ENCODE measurements around the gene AGRN. TPM values are rescaled to one million over a fixed set of nuclear protein-coding genes. Genes with fewer than 3 reads are reported as not detected.
"Not testable (repeated sequence)": the region's sequence is repeated elsewhere in the genome, so short reads cannot be mapped to it uniquely, and the experiment has no call there.

The AGRN gene
- total RNA-seq, 5 donors from 2014 or later (not counting 1 experiment from before 2014, with no cell fraction given), result 6.0 to 16.3 (median 9.9) TPM

GRCh38 chr1:988061-988460 is 31.9 kb upstream of the AGRN start:
- H3K27me3 Mint-ChIP-seq, result peaks cover 10 to 46% of the 10 kb centered on the region in 2 donors

DNA sequence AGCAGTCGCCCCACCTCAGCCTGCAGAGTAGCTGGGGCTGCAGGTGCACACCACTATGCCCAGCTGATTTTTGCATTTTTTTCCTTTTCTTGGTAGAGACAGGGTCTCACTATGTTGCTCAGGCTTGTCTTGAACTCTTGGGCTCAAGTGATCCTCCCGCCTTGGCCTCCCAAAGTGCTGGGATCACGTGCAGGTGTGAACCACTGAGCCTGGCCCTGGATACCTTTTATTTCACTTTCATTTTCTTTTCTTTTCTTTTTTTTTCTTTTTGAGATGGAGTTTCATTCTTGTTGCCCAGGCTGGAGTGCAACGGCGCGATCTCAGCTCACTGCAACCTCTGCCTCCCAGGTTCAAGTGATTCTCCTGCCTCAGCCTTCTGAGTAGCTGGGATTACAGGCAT is 28.6 kb upstream of the AGRN start:
- H3K4me3 ChIP-seq (ENCODE audit: control insufficient read depth in 1 of 2, extremely low read depth in 1 of 2, low read length in 1 of 2); DNase-seq; H3K27ac Mint-ChIP-seq; H3K27ac ChIP-seq (ENCODE audit: low read length); H3K36me3 Mint-ChIP-seq; H3K4me1 ChIP-seq (ENCODE audit: control insufficient read depth in 1 of 2, extremely low read depth in 1 of 2, insufficient read depth in 2 of 2, low read length in 2 of 2); H3K9me3 ChIP-seq; H3K36me3 ChIP-seq (ENCODE audit: control insufficient read depth in 2 of 2, extremely low read depth in 1 of 2, insufficient read depth in 1 of 2, low read length in 1 of 2); CTCF ChIA-PET; H3K4me3 Mint-ChIP-seq; H3K9me3 Mint-ChIP-seq; POLR2A ChIA-PET: not testable (repeated sequence)
- peaks cover 7 to 43% of the 10 kb centered on the region in 2 donors for H3K27me3 Mint-ChIP-seq
- H3K4me1 Mint-ChIP-seq, result peaks cover 3 to 12% (median 6%) of the 10 kb centered on the region in 3 donors
- WGBS (ENCODE audit: insufficient coverage), result 90% methylated on average over 1 of the region's 6 CpGs
- peaks cover 0 to 63% of the 10 kb centered on the region in 2 experiments for H3K27me3 ChIP-seq (replicated peaks in 1 of 2; ENCODE audit: control insufficient read depth in 2 of 2, extremely low read depth in 1 of 2, insufficient read depth in 2 of 2, low read length in 1 of 2)
- peak in 1 of 4 experiments; percentile 6 for ATAC-seq (replicated peaks in 1 of 4)

More at GRCh38 chr1:988061-988460, 31.9 kb upstream of the AGRN start:
- H3K4me3 Mint-ChIP-seq; H3K36me3 Mint-ChIP-seq; H3K36me3 ChIP-seq (ENCODE audit: control insufficient read depth in 2 of 2, extremely low read depth in 1 of 2, insufficient read depth in 1 of 2, low read length in 1 of 2); POLR2A ChIA-PET; H3K4me1 Mint-ChIP-seq; H3K27ac Mint-ChIP-seq; H3K27ac ChIP-seq (ENCODE audit: low read length); DNase-seq; H3K4me1 ChIP-seq (ENCODE audit: control insufficient read depth in 1 of 2, extremely low read depth in 1 of 2, insufficient read depth in 2 of 2, low read length in 2 of 2); CTCF ChIA-PET; H3K9me3 ChIP-seq; H3K4me3 ChIP-seq (ENCODE audit: control insufficient read depth in 1 of 2, extremely low read depth in 1 of 2, low read length in 1 of 2); H3K9me3 Mint-ChIP-seq; ATAC-seq (replicated peaks in 1 of 4): not testable (repeated sequence)
- H3K27me3 ChIP-seq (replicated peaks in 1 of 2; ENCODE audit: control insufficient read depth in 2 of 2, extremely low read depth in 1 of 2, insufficient read depth in 2 of 2, low read length in 1 of 2), result peaks cover 2 to 52% of the 10 kb centered on the region in 2 experiments
- WGBS (ENCODE audit: insufficient coverage), result 82% methylated on average over 2 of the region's 5 CpGs

DNA sequence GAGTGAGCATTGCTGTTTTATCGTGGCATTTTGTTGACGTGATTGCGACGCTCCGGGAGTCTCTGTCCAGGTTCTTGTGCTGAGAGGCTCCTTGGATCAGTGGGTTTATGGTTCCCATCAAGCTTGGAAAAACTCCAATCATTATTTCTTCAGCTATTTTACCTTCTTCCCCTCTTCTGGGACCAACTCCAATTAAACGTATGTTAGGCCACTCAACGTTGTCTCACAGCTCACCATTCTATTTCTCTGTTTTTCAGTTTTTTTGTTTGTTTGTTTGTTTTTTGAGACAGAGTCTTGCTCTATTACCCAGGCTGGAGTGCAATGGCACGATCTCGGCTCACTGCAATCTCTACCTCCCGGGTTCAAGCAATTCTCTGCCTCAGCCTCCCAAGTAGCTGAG is 28.0 kb upstream of the AGRN start:
- no peaks in the 10 kb centered on the region for H3K36me3 ChIP-seq (ENCODE audit: control insufficient read depth in 2 of 2, extremely low read depth in 1 of 2, insufficient read depth in 1 of 2, low read length in 1 of 2)
- ChIA-PET POLR2A (no interaction called here), CTCF (interaction anchor here in 1 of 2 donors (0.7 kb wide), 1 partner anchor 25 kb away, joined by 5 read pairs; the partner anchor contains the start of gene PLEKHN1)
- Mint-ChIP-seq H3K4me3 (no peak overlapping the region), H3K27ac (no peak overlapping the region), H3K4me1 (peaks cover 3 to 13% (median 7%) of the 10 kb centered on the region in 3 donors), H3K27me3 (peaks cover 7 to 42% of the 10 kb centered on the region in 2 donors), H3K36me3 (no peaks in the 10 kb centered on the region), H3K9me3 (peaks cover 0 to 7% (median 0%) of the 10 kb centered on the region in 3 donors)
- ATAC-seq (replicated peaks in 1 of 4), result no peak
- no peak overlapping the region for H3K4me3 ChIP-seq (ENCODE audit: control insufficient read depth in 1 of 2, extremely low read depth in 1 of 2, low read length in 1 of 2)
- no peak overlapping the region for H3K27ac ChIP-seq (ENCODE audit: low read length)
- peaks cover 0 to 12% of the 10 kb centered on the region in 2 experiments for H3K4me1 ChIP-seq (ENCODE audit: control insufficient read depth in 1 of 2, extremely low read depth in 1 of 2, insufficient read depth in 2 of 2, low read length in 2 of 2)
- H3K27me3 ChIP-seq (replicated peaks in 1 of 2; ENCODE audit: control insufficient read depth in 2 of 2, extremely low read depth in 1 of 2, insufficient read depth in 2 of 2, low read length in 1 of 2), result peaks cover 0 to 64% of the 10 kb centered on the region in 2 experiments
- WGBS (ENCODE audit: insufficient coverage), result 80% methylated on average over 1 of the region's 10 CpGs
- H3K9me3 ChIP-seq, result no peaks in the 10 kb centered on the region
- no peak for DNase-seq

DNA sequence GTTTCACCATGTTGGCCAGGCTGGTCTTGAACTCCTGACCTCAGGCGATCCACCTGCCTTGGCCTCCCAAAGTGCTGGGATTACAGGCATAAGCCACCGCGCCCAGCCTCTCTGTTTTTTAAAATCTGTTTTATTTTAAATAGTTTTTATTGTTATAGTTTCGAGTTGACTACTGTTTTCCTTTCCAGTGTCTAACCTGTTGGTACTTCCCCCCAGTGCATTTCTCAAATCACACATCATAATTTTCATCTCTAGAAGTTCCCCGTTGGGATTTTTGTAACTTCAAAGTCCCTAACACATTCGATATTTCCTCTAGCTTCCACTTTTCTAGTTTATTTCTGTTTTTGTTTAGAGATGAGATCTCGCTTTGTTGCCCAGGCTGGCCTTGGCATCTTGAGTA is 27.6 kb upstream of the AGRN start:
- ATAC-seq (replicated peaks in 1 of 4), result no peak
- Mint-ChIP-seq H3K36me3 (no peaks in the 10 kb centered on the region), H3K27ac (no peak overlapping the region), H3K4me3 (no peak overlapping the region), H3K27me3 (peaks cover 7 to 45% of the 10 kb centered on the region in 2 donors), H3K9me3 (peaks cover 0 to 7% (median 0%) of the 10 kb centered on the region in 3 donors), H3K4me1 (peaks cover 4 to 17% (median 9%) of the 10 kb centered on the region in 3 donors)
- Histone ChIP-seq H3K27me3 (replicated peaks in 1 of 2; ENCODE audit: control insufficient read depth in 2 of 2, extremely low read depth in 1 of 2, insufficient read depth in 2 of 2, low read length in 1 of 2) (peaks cover 0 to 69% of the 10 kb centered on the region in 2 experiments), H3K4me1 (ENCODE audit: control insufficient read depth in 1 of 2, extremely low read depth in 1 of 2, insufficient read depth in 2 of 2, low read length in 2 of 2) (peaks cover 0 to 16% of the 10 kb centered on the region in 2 experiments), H3K36me3 (ENCODE audit: control insufficient read depth in 2 of 2, extremely low read depth in 1 of 2, insufficient read depth in 1 of 2, low read length in 1 of 2) (no peaks in the 10 kb centered on the region), H3K4me3 (ENCODE audit: control insufficient read depth in 1 of 2, extremely low read depth in 1 of 2, low read length in 1 of 2) (no peak overlapping the region), H3K27ac (ENCODE audit: low read length) (no peak overlapping the region), H3K9me3 (no peaks in the 10 kb centered on the region)
- DNase-seq, result no peak
- CTCF ChIA-PET, result interaction anchor here in 1 of 2 donors (0.7 kb wide), 1 partner anchor 26 kb away, joined by 5 read pairs; the partner anchor contains the start of gene PLEKHN1
- POLR2A ChIA-PET, result no interaction called here
- WGBS (ENCODE audit: insufficient coverage), result no CpG with 5 or more reads among the region's 7 CpGs

GRCh38 chr1:993379-993995 is 26.4 kb upstream of the AGRN start:
- ATAC-seq (replicated peaks in 1 of 4), result no peak
- DNase-seq, result no peak
- ChIA-PET POLR2A (no interaction called here), CTCF (interaction anchor here in 1 of 2 donors (0.6 kb wide), 1 partner anchor 9 kb away, joined by 3 read pairs; no protein-coding TSS in a partner anchor)
- H3K36me3 ChIP-seq (ENCODE audit: control insufficient read depth in 2 of 2, extremely low read depth in 1 of 2, insufficient read depth in 1 of 2, low read length in 1 of 2), result no peaks in the 10 kb centered on the region
- Mint-ChIP-seq H3K4me3 (no peak overlapping the region), H3K9me3 (peaks cover 0 to 7% (median 0%) of the 10 kb centered on the region in 3 donors), H3K27me3 (peaks cover 7 to 43% of the 10 kb centered on the region in 2 donors), H3K27ac (no peak overlapping the region), H3K36me3 (no peaks in the 10 kb centered on the region), H3K4me1 (peaks cover 4 to 17% (median 9%) of the 10 kb centered on the region in 3 donors)
- no peak overlapping the region for H3K4me3 ChIP-seq (ENCODE audit: control insufficient read depth in 1 of 2, extremely low read depth in 1 of 2, low read length in 1 of 2)
- no peaks in the 10 kb centered on the region for H3K9me3 ChIP-seq
- WGBS (ENCODE audit: insufficient coverage), result 71% methylated on average over 8 of the region's 15 CpGs
- H3K4me1 ChIP-seq (ENCODE audit: control insufficient read depth in 1 of 2, extremely low read depth in 1 of 2, insufficient read depth in 2 of 2, low read length in 2 of 2), result peaks cover 0 to 22% of the 10 kb centered on the region in 2 experiments
- peaks cover 0 to 80% of the 10 kb centered on the region in 2 experiments for H3K27me3 ChIP-seq (replicated peaks in 1 of 2; ENCODE audit: control insufficient read depth in 2 of 2, extremely low read depth in 1 of 2, insufficient read depth in 2 of 2, low read length in 1 of 2)
- H3K27ac ChIP-seq (ENCODE audit: low read length), result no peak overlapping the region

DNA sequence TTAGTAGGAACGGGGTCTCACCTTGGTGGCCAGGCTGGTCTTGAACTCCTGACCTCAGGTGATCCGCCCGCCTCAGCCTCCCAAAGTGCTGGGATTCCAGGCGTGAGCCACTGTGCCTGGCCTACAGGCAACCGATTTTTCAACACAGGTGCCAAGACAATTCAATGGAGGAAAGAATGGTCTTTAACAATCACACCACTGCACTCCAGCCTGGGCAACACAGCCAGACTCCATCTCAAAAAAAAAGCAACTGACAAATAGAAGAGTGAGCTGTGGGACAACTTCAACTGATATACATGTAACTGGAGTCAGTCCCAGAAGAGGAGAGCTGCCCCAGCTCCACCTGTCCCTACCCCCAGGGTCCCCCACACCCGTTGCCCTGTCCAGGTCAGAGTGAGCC is 25.4 kb upstream of the AGRN start:
- H3K27ac Mint-ChIP-seq; H3K36me3 ChIP-seq (ENCODE audit: control insufficient read depth in 2 of 2, extremely low read depth in 1 of 2, insufficient read depth in 1 of 2, low read length in 1 of 2); ATAC-seq (replicated peaks in 1 of 4); DNase-seq; H3K9me3 ChIP-seq; H3K36me3 Mint-ChIP-seq; H3K27ac ChIP-seq (ENCODE audit: low read length); POLR2A ChIA-PET; H3K4me3 Mint-ChIP-seq; CTCF ChIA-PET; H3K4me3 ChIP-seq (ENCODE audit: control insufficient read depth in 1 of 2, extremely low read depth in 1 of 2, low read length in 1 of 2); H3K9me3 Mint-ChIP-seq: not testable (repeated sequence)
- Histone ChIP-seq H3K4me1 (ENCODE audit: control insufficient read depth in 1 of 2, extremely low read depth in 1 of 2, insufficient read depth in 2 of 2, low read length in 2 of 2) (peaks cover 1 to 30% of the 10 kb centered on the region in 2 experiments), H3K27me3 (replicated peaks in 1 of 2; ENCODE audit: control insufficient read depth in 2 of 2, extremely low read depth in 1 of 2, insufficient read depth in 2 of 2, low read length in 1 of 2) (peaks cover 0 to 86% of the 10 kb centered on the region in 2 experiments)
- 83% methylated on average over 6 of the region's 6 CpGs for WGBS (ENCODE audit: insufficient coverage)
- H3K27me3 Mint-ChIP-seq, result peaks cover 0 to 39% of the 10 kb centered on the region in 2 donors
- H3K4me1 Mint-ChIP-seq, result peaks cover 4 to 17% (median 9%) of the 10 kb centered on the region in 3 donors
